ENCODE data around the gene VEZF1.

VEZF1 gene

DNA sequence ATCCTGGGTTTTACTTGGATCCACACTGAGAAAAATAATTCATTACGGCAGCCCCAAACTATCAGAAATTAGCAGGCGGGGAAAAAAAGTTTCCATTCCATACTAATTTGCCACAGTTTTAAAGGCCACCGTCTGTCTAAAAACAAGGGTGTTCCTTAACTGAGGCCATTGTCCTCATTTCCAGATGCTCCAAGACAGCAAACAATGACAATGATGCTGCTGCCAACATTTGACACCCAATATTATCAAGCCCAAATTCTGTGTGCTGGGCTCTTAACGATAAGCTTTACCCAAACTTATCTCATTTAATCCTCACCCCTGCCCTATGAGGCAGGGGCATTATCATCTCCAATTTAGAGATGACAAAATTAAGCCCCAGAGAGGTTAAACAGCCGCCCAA is 59.1 kb downstream of the VEZF1 start:
- Histone ChIP-seq H3K79me2 (ENCODE audit: insufficient read depth, low read depth) (no peaks in the 10 kb centered on the region), H3K27me3 (ENCODE audit: insufficient read depth, low read depth) (peaks cover 11% of the 10 kb centered on the region; the same call in 1 of the 2 replicates), H3K27ac (no peak overlapping the region), H3K36me3 (ENCODE audit: insufficient read depth) (no peaks in the 10 kb centered on the region), H3K9ac (no peak overlapping the region), H3K4me2 (no peak overlapping the region), H3K4me1 (ENCODE audit: low read depth, poor library complexity, severe bottlenecking) (no peaks in the 10 kb centered on the region), H3K4me3 (IDR thresholded peaks at IDR 0.05; ENCODE audit: insufficient read depth, low read depth, low read length) (no peak overlapping the region), H2AFZ (ENCODE audit: low read depth) (no peak overlapping the region), H4K20me1 (ENCODE audit: insufficient read depth) (no peaks in the 10 kb centered on the region)
- TF ChIP-seq, protein P1, sequence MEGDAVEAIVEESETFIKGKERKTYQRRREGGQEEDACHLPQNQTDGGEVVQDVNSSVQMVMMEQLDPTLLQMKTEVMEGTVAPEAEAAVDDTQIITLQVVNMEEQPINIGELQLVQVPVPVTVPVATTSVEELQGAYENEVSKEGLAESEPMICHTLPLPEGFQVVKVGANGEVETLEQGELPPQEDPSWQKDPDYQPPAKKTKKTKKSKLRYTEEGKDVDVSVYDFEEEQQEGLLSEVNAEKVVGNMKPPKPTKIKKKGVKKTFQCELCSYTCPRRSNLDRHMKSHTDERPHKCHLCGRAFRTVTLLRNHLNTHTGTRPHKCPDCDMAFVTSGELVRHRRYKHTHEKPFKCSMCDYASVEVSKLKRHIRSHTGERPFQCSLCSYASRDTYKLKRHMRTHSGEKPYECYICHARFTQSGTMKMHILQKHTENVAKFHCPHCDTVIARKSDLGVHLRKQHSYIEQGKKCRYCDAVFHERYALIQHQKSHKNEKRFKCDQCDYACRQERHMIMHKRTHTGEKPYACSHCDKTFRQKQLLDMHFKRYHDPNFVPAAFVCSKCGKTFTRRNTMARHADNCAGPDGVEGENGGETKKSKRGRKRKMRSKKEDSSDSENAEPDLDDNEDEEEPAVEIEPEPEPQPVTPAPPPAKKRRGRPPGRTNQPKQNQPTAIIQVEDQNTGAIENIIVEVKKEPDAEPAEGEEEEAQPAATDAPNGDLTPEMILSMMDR (conservative IDR thresholded peaks at IDR 0.05; ENCODE audit: low read depth, low read length), result no peak

DNA sequence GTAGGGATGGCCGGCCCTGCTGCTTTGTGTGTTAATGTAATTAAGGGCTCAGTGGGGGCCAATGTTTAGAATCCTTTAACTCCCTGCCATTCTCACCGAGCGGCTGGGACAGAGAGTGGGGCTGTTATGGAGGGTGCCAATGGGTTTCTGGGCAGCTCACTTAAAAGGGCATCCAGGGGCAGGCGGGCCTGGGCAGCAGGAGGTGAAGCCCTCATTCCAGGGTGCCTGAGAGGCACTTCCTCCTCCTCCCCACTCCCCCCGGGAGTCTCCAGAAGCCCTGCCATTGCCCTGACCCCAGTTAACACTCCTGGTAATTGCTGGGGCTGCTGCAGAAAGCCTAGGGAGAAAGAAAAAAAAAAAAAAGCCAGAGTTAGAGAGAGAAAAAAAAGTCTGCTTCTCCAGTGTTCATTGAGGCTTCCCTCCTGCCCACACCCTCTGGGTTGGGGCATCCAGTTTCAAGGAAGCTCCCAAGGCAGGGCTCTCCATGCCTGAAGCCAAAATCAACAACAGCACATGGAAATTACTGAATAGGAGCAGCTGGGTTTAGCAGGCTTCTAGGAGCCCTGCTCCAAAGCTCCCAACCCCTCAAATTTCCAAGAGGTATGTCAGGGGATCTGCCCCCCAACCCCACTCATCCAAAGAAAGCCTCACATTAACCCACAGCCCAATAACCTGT is 60.9 kb downstream of the VEZF1 start:
- H3K27ac ChIP-seq, result no peak overlapping the region
- H3K9ac ChIP-seq, result no peak overlapping the region
- TF ChIP-seq, protein P1 (conservative IDR thresholded peaks at IDR 0.05; ENCODE audit: low read depth, low read length), result no peak

DNA sequence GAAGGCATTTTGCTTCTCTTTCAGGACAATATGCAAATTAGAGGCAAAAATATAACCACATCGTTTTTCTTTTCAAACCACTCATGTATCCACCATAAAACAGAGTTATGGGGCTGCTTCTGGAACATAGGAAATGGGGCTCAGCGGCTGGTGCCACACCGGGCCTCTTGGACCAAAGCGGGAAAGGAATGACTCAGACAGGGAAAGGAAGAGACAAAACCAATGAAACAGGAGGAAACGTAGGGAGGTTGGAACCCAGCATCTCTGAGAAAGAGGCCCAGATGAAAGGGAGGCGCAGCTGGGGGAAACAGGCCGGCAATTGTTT is 61.4 kb downstream of the VEZF1 start:
- Histone ChIP-seq H2AFZ (ENCODE audit: low read depth) (no peak overlapping the region), H4K20me1 (ENCODE audit: insufficient read depth) (no peaks in the 10 kb centered on the region), H3K36me3 (ENCODE audit: insufficient read depth) (no peaks in the 10 kb centered on the region), H3K4me3 (IDR thresholded peaks at IDR 0.05; ENCODE audit: insufficient read depth, low read depth, low read length) (no peak overlapping the region), H3K4me1 (ENCODE audit: low read depth, poor library complexity, severe bottlenecking) (no peaks in the 10 kb centered on the region), H3K4me2 (no peak overlapping the region), H3K27me3 (ENCODE audit: insufficient read depth, low read depth) (peaks cover 11% of the 10 kb centered on the region; the same call in 1 of the 2 replicates), H3K27ac (no peak overlapping the region), H3K9ac (no peak overlapping the region), H3K79me2 (ENCODE audit: insufficient read depth, low read depth) (no peaks in the 10 kb centered on the region)
- TF ChIP-seq, protein P1 (conservative IDR thresholded peaks at IDR 0.05; ENCODE audit: low read depth, low read length), result no peak

More for the DNA sequence above, 60.9 kb downstream of the VEZF1 start:
- Histone ChIP-seq H4K20me1 (ENCODE audit: insufficient read depth) (no peaks in the 10 kb centered on the region), H3K4me3 (IDR thresholded peaks at IDR 0.05; ENCODE audit: insufficient read depth, low read depth, low read length) (no peak overlapping the region), H3K79me2 (ENCODE audit: insufficient read depth, low read depth) (no peaks in the 10 kb centered on the region), H3K27me3 (ENCODE audit: insufficient read depth, low read depth) (peaks cover 11% of the 10 kb centered on the region; the same call in 1 of the 2 replicates), H3K36me3 (ENCODE audit: insufficient read depth) (no peaks in the 10 kb centered on the region), H2AFZ (ENCODE audit: low read depth) (no peak overlapping the region), H3K4me1 (ENCODE audit: low read depth, poor library complexity, severe bottlenecking) (no peaks in the 10 kb centered on the region), H3K4me2 (no peak overlapping the region)

DNA sequence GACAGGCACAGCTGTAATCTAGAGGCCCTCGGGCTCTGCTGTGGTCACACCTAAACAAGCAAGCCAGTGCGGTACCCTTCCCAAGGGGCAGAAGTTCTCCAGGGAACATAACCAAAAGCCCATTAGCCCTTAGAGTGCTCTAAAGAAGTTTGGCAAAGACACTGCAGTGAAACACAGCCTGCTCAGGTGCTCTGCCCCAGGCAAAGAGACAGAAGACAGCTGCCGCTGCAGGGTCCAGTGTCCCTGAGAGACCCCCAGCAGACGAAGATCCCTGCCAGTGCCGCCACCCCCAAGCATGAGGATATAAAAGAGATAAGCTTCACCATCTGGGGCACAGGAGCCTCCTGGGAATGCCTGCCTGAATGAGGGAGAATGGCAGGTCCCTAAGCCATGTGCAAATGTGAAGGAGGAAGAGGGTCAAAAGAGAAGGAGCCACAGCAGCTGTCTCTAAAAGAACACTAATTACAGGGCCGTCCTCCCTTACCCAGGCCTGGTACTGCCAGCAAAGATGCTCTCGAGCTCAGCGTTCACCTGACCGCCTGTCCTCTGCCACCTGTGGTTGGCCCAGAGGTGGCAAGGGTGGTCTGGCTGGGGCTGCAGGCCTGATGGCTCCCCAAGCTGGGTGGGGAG is 62.6 kb downstream of the VEZF1 start:
- H3K4me1 ChIP-seq (ENCODE audit: low read depth, poor library complexity, severe bottlenecking), result no peaks in the 10 kb centered on the region
- no peak overlapping the region for H3K4me3 ChIP-seq (IDR thresholded peaks at IDR 0.05; ENCODE audit: insufficient read depth, low read depth, low read length)
- TF ChIP-seq, protein P1 (conservative IDR thresholded peaks at IDR 0.05; ENCODE audit: low read depth, low read length), result no peak
- H3K4me2 ChIP-seq, result no peak overlapping the region
- no peaks in the 10 kb centered on the region for H3K79me2 ChIP-seq (ENCODE audit: insufficient read depth, low read depth)
- H3K27me3 ChIP-seq (ENCODE audit: insufficient read depth, low read depth), result peaks cover 7% of the 10 kb centered on the region; the same call in 1 of the 2 replicates
- H4K20me1 ChIP-seq (ENCODE audit: insufficient read depth), result no peaks in the 10 kb centered on the region
- H3K9ac ChIP-seq, result no peak overlapping the region
- H3K36me3 ChIP-seq (ENCODE audit: insufficient read depth), result no peaks in the 10 kb centered on the region
- H3K27ac ChIP-seq, result no peak overlapping the region
- no peak overlapping the region for H2AFZ ChIP-seq (ENCODE audit: low read depth)
